Activated CD8-positive, alpha-beta T cell treated with anti-CD3 and anti-CD28 coated beads, Interleukin-2, amount 10 ng/mL, durations not matched to agents 7 days and 5 days (primary cell): Measurements from ENCODE around the gene EXOC6. TPM values are rescaled to one million over a fixed set of nuclear protein-coding genes. Genes with fewer than 3 reads are reported as not detected.

ENCODE experiments used
- ATAC-seq: fragments of 150-1000 bp; cut with Tn5 transposase; one replicate; pipeline ENCODE4 v1.10.0; 2021; ENCODE audit warnings: moderate library complexity
- CTCF ChIA-PET: fragments of 350-600 bp; sonication (Branson Sonifier 250); formaldehyde crosslinking; loops from one replicate; lab custom pipeline; 2021; ENCODE audit warnings: antibody characterized with exemption; lab: Charles Lee
- POLR2A ChIA-PET: fragments of 350-600 bp; sonication (Branson Sonifier 250); formaldehyde crosslinking; loops from one replicate; lab custom pipeline; 2021; ENCODE audit warnings: antibody characterized with exemption; lab: Charles Lee
- DNase-seq: peaks from one replicate; pipeline ENCODE4 v3.0.0-alpha.2; 2020
- H3K27ac Mint-ChIP-seq: one replicate; pipeline ENCODE4 v1.8.0; 2021; ENCODE audit warnings: mild to moderate bottlenecking, mixed read lengths
- H3K27me3 Mint-ChIP-seq: one replicate; pipeline ENCODE4 v1.8.0; 2021; ENCODE audit warnings: low read depth, mixed read lengths
- H3K36me3 Mint-ChIP-seq: one replicate; pipeline ENCODE4 v1.8.0; 2021; ENCODE audit warnings: low read depth, mixed read lengths
- H3K4me1 Mint-ChIP-seq: one replicate; pipeline ENCODE4 v1.8.0; 2021; ENCODE audit warnings: low read depth, mixed read lengths
- H3K4me3 Mint-ChIP-seq: one replicate; pipeline ENCODE4 v1.8.0; 2021; ENCODE audit warnings: mild to moderate bottlenecking, mixed read lengths
- H3K9me3 Mint-ChIP-seq: one replicate; pipeline ENCODE4 v1.8.0; 2022; ENCODE audit warnings: mixed read lengths; ENCODE audit not compliant: insufficient read depth
- total RNA-seq, 2 experiments: library from RNA; stranded (reverse); gene quantifications; one replicate each; pipeline ENCODE4 v1.2.3, GENCODE V29; 2021

EXOC6 gene
- total RNA-seq: 10 to 100 TPM; 11.7 to 12.5 TPM

DNA sequence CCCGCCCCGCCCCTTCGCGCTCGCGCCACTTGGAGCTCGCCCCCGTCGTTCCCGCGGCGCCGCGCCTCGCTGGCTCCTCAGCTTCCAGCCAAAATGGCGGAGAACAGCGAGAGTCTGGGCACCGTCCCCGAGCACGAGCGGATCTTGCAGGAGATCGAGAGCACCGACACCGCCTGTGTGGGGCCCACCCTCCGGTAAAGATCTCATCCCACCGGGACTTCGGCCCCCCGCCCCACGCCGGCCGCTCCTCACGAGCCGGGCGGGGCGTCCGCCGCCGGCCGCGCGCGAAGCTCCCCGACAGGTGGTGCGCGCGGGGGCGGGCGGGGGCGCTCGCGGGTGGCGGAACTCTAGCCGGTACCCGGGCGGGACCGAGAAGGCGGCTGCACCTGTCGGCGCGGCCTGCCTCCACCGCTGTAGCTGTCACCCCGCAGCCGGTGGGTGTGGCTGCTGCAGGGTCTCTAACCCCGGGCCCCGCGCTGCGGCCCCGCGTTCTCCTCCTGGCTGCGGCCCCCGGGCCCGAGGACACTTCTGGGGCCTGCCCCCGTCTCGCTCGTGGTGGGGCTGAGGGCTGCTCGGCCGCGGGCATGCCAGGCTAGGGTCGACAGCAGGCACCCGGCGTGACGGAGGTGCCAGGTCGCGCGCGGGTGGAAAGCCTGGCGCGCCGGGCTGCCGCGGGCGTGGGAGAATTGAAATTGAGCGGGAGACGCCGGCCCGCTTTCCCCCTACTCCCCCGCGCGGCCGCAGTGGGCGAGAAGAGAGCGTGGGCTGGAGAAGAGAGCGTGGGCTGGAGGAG is at the start of gene EXOC6:
EXOC6 (plus strand) TSS at position 80 of the 793 bp plus-strand sequence; CDS start at position 94, 14 bp downstream.
- DNase-seq (peak; percentile 89), ATAC-seq (peak; percentile 92)
- Mint-ChIP-seq H3K4me3 (peak within 1 kb of the TSS; percentile 81), H3K4me1 (peaks cover 30% of the 10 kb centered on the region), H3K27me3 (no peaks in the 10 kb centered on the region), H3K9me3 (peaks cover 3% of the 10 kb centered on the region), H3K27ac (peak within 1 kb of the TSS; percentile 87), H3K36me3 (peaks cover 8% of the 10 kb centered on the region)
- ChIA-PET CTCF (interaction anchor here (0.6 to 5.0 kb wide), 10 partner anchors 12 to 117 kb away, joined by 3 to 58 read pairs (median 3); no protein-coding TSS in a partner anchor), POLR2A (interaction anchor here (0.6 to 2.1 kb wide), 4 partner anchors 12 to 19 kb away, joined by 3 to 14 read pairs (median 4); no protein-coding TSS in a partner anchor)

DNA sequence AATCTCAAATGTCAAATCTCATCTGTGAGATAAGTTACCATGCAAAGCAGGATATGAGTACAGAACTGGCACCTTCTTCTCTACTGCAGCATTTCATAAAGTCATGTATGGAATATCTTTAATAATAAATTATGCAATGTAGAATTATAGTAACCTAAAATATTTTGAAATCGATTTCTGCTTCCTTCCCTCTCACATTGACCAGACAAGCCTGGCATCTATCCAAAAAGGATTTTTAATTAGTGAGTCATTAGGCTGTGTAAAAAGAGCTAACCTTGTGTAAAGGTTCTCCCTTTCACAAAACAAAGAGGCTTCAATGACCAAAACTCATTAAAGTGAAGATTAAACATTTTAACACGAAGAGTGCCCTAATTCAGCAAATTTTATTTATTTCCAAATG is 48.8 kb upstream of the EXOC6 start:
- no peaks in the 10 kb centered on the region for H3K4me1 Mint-ChIP-seq
- POLR2A ChIA-PET: no interaction called here
- CTCF ChIA-PET: no interaction called here
- no peaks in the 10 kb centered on the region for H3K36me3 Mint-ChIP-seq
- ATAC-seq: no peak
- no peak overlapping the region for H3K27ac Mint-ChIP-seq
- no peak for DNase-seq
- no peak overlapping the region for H3K4me3 Mint-ChIP-seq
- H3K9me3 Mint-ChIP-seq: no peaks in the 10 kb centered on the region
- H3K27me3 Mint-ChIP-seq: peaks cover 25% of the 10 kb centered on the region

DNA sequence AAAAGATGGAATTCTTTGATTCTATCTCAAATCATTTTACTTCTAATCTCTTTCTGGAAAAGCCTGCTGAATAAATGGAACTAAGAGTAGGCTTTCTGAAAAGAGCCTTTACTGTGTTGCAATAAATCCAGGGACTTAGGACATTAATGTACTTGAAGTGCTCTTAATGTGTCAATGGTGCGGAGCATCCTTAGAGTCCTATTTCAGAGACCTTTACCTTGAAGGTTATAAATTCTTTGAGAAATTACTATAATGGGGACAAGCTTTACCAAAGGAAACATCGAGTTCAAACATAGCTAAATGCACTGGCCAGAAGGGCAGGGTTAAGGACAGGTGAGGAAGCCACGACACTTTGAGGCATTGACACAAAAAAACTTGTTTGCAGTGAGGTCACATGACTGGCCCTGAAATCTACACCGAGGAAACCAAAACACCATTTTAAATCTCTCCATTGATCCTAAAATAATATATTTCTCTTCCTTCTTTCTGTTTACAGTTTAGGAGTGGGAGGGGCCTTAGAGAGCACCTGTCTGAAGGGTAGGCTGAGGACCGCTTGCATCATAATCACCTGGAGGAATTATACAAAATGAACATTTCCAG is 48.1 kb upstream of the EXOC6 start:
- no peaks in the 10 kb centered on the region for H3K9me3 Mint-ChIP-seq
- CTCF ChIA-PET: no interaction called here
- POLR2A ChIA-PET: no interaction called here
- peaks cover 25% of the 10 kb centered on the region for H3K27me3 Mint-ChIP-seq
- H3K36me3 Mint-ChIP-seq: no peaks in the 10 kb centered on the region
- H3K4me1 Mint-ChIP-seq: no peaks in the 10 kb centered on the region
- ATAC-seq: no peak
- H3K4me3 Mint-ChIP-seq: no peak overlapping the region
- DNase-seq: no peak
- no peak overlapping the region for H3K27ac Mint-ChIP-seq

- H3K27me3 Mint-ChIP-seq: peaks cover 17% of the 10 kb centered on the region
- no peak overlapping the region for H3K27ac Mint-ChIP-seq
- H3K36me3 Mint-ChIP-seq: no peaks in the 10 kb centered on the region
- DNase-seq (no peak), ATAC-seq (no peak)
- H3K9me3 Mint-ChIP-seq: no peaks in the 10 kb centered on the region
- POLR2A ChIA-PET: no interaction called here
- no peak overlapping the region for H3K4me3 Mint-ChIP-seq
- CTCF ChIA-PET: interaction anchor here (1.2 kb wide), 1 partner anchor 41 kb away, joined by 5 read pairs; no protein-coding TSS in a partner anchor
- H3K4me1 Mint-ChIP-seq: no peaks in the 10 kb centered on the region
Measured at GRCh38 chr10:92801978-92802872, 46.1 kb upstream of the EXOC6 start.

GRCh38 chr10:92809840-92810239 is 38.5 kb upstream of the EXOC6 start:
- no peak overlapping the region for H3K4me3 Mint-ChIP-seq
- no peak overlapping the region for H3K27ac Mint-ChIP-seq
- POLR2A ChIA-PET: no interaction called here
- ATAC-seq: no peak
- CTCF ChIA-PET: interaction anchor here (1.0 kb wide), 1 partner anchor 83 kb away, joined by 4 read pairs; no protein-coding TSS in a partner anchor
- no peaks in the 10 kb centered on the region for H3K9me3 Mint-ChIP-seq
- H3K27me3 Mint-ChIP-seq: peaks cover 25% of the 10 kb centered on the region
- no peak for DNase-seq
- no peaks in the 10 kb centered on the region for H3K4me1 Mint-ChIP-seq
- no peaks in the 10 kb centered on the region for H3K36me3 Mint-ChIP-seq

GRCh38 chr10:92810934-92811532 is 37.3 kb upstream of the EXOC6 start:
- ATAC-seq: no peak
- no peaks in the 10 kb centered on the region for H3K9me3 Mint-ChIP-seq
- CTCF ChIA-PET: interaction anchor here (1.0 kb wide), 1 partner anchor 84 kb away, joined by 4 read pairs; no protein-coding TSS in a partner anchor
- no peaks in the 10 kb centered on the region for H3K36me3 Mint-ChIP-seq
- no peak overlapping the region for H3K4me3 Mint-ChIP-seq
- DNase-seq: no peak
- POLR2A ChIA-PET: no interaction called here
- no peak overlapping the region for H3K27ac Mint-ChIP-seq
- H3K27me3 Mint-ChIP-seq: peaks cover 27% of the 10 kb centered on the region
- no peaks in the 10 kb centered on the region for H3K4me1 Mint-ChIP-seq

DNA sequence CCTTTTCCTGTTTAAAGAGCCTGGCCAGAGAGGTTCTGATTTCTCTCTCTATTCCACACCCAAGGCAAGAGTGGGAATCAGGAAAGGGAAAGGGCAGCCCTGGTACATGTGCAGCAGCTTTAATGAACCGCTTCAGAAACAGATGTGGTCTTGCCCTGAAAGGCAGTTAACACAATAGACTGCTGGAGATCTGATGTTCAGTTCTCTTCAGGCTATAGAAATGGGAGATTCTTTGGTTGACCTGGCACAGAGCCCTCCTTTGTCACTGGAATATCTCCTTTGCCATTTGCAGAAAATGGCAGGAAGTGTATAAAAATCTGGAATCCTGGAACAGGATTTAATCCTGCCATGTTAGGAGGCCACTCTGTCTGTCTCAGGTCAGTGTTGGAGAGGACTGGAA is 36.3 kb upstream of the EXOC6 start:
- DNase-seq (no peak), ATAC-seq (no peak)
- H3K4me1 Mint-ChIP-seq: no peaks in the 10 kb centered on the region
- H3K9me3 Mint-ChIP-seq: no peaks in the 10 kb centered on the region
- ChIA-PET POLR2A (no interaction called here), CTCF (no interaction called here)
- H3K4me3 Mint-ChIP-seq: no peak overlapping the region
- H3K36me3 Mint-ChIP-seq: no peaks in the 10 kb centered on the region
- no peak overlapping the region for H3K27ac Mint-ChIP-seq
- peaks cover 26% of the 10 kb centered on the region for H3K27me3 Mint-ChIP-seq

DNA sequence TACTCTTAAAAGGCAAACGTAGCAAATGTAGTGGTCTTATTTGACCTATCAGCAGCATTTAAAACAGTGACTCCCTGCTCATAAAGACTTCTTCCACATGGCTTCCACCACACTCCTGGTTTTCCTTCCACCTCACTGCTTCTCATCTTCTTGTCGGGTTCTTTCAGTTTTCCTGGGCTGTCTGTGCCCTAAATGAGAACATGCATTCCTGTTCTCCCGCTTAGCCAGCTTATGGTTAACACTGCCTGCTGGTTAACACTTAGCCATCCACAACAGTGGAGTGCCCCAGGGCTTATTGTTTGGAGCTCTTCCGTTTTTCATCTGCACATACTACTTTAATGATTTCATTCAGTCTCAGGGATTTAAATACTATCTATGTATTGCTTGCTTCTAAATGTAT is 34.3 kb upstream of the EXOC6 start:
- H3K9me3 Mint-ChIP-seq: no peaks in the 10 kb centered on the region
- no peak for DNase-seq
- no peak overlapping the region for H3K27ac Mint-ChIP-seq
- no peak overlapping the region for H3K4me3 Mint-ChIP-seq
- CTCF ChIA-PET: interaction anchor here (1.6 kb wide), 1 partner anchor 29 kb away, joined by 3 read pairs; no protein-coding TSS in a partner anchor
- peaks cover 26% of the 10 kb centered on the region for H3K27me3 Mint-ChIP-seq
- no peak for ATAC-seq
- no peaks in the 10 kb centered on the region for H3K4me1 Mint-ChIP-seq
- POLR2A ChIA-PET: no interaction called here
- no peaks in the 10 kb centered on the region for H3K36me3 Mint-ChIP-seq

DNA sequence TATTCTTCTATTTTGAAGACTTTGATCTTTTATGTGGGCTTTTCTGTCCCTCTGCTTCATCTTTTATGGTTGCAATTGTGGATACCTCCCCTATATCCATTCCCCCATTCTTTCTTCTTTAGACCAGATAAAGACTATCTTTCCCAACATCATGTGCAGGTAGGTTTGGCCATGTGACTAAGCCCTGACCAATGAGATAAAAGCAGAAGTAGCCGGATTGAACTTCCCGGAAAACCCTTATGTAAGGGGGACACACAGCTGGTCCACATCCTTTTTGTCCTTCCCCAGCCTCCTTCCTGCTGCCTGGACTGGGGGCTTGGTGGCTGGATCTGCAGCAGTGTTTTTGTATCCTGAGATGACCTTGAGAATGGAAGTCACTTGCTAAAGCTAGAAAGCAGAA is 33.5 kb upstream of the EXOC6 start:
- Mint-ChIP-seq H3K27ac (no peak overlapping the region), H3K27me3 (peaks cover 24% of the 10 kb centered on the region), H3K4me3 (no peak overlapping the region), H3K36me3 (no peaks in the 10 kb centered on the region), H3K9me3 (no peaks in the 10 kb centered on the region), H3K4me1 (no peaks in the 10 kb centered on the region)
- ChIA-PET CTCF (interaction anchor here (1.6 kb wide), 1 partner anchor 28 kb away, joined by 3 read pairs; no protein-coding TSS in a partner anchor), POLR2A (no interaction called here)
- DNase-seq (no peak), ATAC-seq (no peak)

GRCh38 chr10:92816091-92816531 is 32.2 kb upstream of the EXOC6 start:
- no peaks in the 10 kb centered on the region for H3K4me1 Mint-ChIP-seq
- no peaks in the 10 kb centered on the region for H3K9me3 Mint-ChIP-seq
- H3K36me3 Mint-ChIP-seq: no peaks in the 10 kb centered on the region
- CTCF ChIA-PET: no interaction called here
- no peak overlapping the region for H3K27ac Mint-ChIP-seq
- POLR2A ChIA-PET: no interaction called here
- ATAC-seq: no peak
- H3K27me3 Mint-ChIP-seq: peaks cover 12% of the 10 kb centered on the region
- no peak overlapping the region for H3K4me3 Mint-ChIP-seq
- no peak for DNase-seq

GRCh38 chr10:92822060-92822634 is 26.2 kb upstream of the EXOC6 start:
- Mint-ChIP-seq H3K27ac (no peak overlapping the region), H3K9me3 (no peaks in the 10 kb centered on the region), H3K4me1 (peaks cover 9% of the 10 kb centered on the region), H3K4me3 (no peak overlapping the region), H3K27me3 (peaks cover 6% of the 10 kb centered on the region), H3K36me3 (no peaks in the 10 kb centered on the region)
- ATAC-seq (no peak), DNase-seq (no peak)
- ChIA-PET CTCF (interaction anchor here (1.0 to 2.2 kb wide), 2 partner anchors 12 to 20 kb away, joined by 6 to 8 read pairs; no protein-coding TSS in a partner anchor), POLR2A (no interaction called here)
